Spleen (tissue), 7 donors: ENCODE data around the gene GPRC5C.

Experiments used
- POLR2A ChIP-seq, 3 donors: fragments of 450-650 bp; IDR thresholded peaks; one replicate each; pipeline ENCODE4 v1.5.1; 2017; ENCODE audit warnings: antibody characterized with exemption in 3 of 3, mild to moderate bottlenecking in 1 of 3
- POLR2AphosphoS5 ChIP-seq, 3 donors: sonication (generic); formaldehyde crosslinking; IDR thresholded peaks; one replicate each; pipeline ENCODE4 v1.5.1; 2017; ENCODE audit warnings: antibody characterized with exemption in 3 of 3
- TF ChIP-seq, protein P1 (sequence below), 11 experiments: fragments of 200-600 bp in 7 of 11; fragments of 450-650 bp in 4 of 11; sonication (generic) in 4 of 11; IDR thresholded peaks in 8 of 11; conservative IDR thresholded peaks in 3 of 11; 1 replicate in 7 of 11; 2 replicates in 4 of 11; pipeline versions ENCODE4 v1.4.0 to v1.8.0; 2016 to 2021; ENCODE audit warnings: antibody characterized with exemption in 11 of 11, inconsistent platforms in 4 of 11, mild to moderate bottlenecking in 1 of 11
- donor health status: DM: no; HTN: no; CAD: no; lungs with moderate emphysema.
- donor health status: DM: no; HTN: no; CAD: no.
- donor health status: DM: no; HTN: no; CAD: no.

DNA sequence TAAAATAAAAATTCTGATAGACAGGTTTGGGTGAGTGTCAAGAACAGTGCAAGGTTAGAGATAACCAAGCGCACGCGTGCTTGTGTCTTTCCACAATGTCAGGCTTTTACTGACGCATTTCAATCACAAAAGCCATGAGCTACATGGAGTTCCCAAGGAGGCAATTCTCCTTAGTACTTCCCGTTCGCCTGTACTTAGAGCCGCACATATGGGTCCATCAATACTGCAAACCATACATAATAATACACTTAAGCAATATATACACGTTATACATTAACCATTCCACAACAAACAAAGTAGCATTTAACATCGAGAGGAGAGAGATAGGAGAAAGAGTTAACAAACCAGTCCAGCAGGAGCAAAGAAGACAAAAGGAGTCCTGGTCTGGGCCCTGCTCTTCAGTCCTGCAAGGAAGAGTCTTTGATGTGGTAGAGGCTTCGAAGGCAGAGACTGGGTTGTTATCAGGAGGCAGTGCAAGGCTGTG is 11.9 kb upstream of the GPRC5C start:
- TF ChIP-seq, protein P1, sequence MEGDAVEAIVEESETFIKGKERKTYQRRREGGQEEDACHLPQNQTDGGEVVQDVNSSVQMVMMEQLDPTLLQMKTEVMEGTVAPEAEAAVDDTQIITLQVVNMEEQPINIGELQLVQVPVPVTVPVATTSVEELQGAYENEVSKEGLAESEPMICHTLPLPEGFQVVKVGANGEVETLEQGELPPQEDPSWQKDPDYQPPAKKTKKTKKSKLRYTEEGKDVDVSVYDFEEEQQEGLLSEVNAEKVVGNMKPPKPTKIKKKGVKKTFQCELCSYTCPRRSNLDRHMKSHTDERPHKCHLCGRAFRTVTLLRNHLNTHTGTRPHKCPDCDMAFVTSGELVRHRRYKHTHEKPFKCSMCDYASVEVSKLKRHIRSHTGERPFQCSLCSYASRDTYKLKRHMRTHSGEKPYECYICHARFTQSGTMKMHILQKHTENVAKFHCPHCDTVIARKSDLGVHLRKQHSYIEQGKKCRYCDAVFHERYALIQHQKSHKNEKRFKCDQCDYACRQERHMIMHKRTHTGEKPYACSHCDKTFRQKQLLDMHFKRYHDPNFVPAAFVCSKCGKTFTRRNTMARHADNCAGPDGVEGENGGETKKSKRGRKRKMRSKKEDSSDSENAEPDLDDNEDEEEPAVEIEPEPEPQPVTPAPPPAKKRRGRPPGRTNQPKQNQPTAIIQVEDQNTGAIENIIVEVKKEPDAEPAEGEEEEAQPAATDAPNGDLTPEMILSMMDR (IDR thresholded peaks at IDR 0.05 in 8 of 11, conservative IDR thresholded peaks at IDR 0.05 in 3 of 11) = no peak
- TF ChIP-seq POLR2A (IDR thresholded peaks at IDR 0.05) (no peak), POLR2AphosphoS5 (IDR thresholded peaks at IDR 0.05) (no peak)
